ENCODE results near the gene MYCBPAP. TPM values are rescaled to one million over a fixed set of nuclear protein-coding genes. Genes with fewer than 3 reads are reported as not detected.

MYCBPAP gene
- total RNA-seq, 1 experiment from 2014 or later, result 0.52 TPM

DNA sequence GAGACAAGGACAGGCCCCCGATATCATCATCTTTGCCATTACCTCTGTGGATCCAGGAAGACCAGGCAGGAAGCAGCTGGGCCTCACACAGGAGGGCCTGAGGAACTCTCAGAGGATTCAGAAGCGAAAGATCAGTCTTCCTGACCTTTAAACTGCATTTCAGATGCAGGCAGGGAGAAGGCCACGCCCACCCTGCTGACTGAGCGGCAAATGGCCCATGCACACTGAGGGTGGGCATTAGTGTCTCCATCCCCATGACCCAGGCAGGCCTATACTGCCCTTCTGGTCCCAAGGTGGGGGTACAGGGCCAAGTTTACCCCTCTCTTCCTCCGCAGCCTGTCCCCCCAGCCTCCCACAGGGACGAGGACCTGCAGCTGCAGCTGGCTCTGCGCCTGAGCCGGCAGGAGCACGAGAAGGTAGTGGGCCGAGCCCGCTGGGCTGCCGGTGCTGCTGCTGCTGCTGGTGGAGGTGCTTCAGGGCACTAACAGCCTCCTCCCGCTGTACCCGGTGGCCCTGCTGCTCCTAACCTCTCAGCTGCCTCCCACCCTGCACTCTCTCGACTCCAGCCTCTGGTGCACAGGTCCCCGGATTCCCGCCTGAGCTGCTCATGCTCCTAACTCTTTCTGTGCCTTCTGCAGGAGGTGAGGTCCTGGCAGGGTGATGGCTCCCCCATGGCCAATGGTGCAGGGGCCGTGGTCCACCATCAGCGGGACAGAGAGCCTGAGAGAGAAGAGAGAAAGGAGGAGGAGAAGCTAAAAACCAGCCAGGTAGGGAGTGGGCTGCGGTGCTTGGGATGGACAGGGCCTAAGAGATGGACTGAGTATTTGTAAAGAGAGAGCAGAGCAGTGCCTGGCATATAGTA, 30.5 kb downstream of the MYCBPAP start:
- intact Hi-C loops (cut with micrococcal nuclease; ENCODE audit: unreplicated experiment), result no loop called here
- CTCF ChIA-PET, result interaction anchor here (0.6 kb wide), 2 partner anchors 175 to 1165 kb away, joined by 3 read pairs; no protein-coding TSS in a partner anchor

DNA sequence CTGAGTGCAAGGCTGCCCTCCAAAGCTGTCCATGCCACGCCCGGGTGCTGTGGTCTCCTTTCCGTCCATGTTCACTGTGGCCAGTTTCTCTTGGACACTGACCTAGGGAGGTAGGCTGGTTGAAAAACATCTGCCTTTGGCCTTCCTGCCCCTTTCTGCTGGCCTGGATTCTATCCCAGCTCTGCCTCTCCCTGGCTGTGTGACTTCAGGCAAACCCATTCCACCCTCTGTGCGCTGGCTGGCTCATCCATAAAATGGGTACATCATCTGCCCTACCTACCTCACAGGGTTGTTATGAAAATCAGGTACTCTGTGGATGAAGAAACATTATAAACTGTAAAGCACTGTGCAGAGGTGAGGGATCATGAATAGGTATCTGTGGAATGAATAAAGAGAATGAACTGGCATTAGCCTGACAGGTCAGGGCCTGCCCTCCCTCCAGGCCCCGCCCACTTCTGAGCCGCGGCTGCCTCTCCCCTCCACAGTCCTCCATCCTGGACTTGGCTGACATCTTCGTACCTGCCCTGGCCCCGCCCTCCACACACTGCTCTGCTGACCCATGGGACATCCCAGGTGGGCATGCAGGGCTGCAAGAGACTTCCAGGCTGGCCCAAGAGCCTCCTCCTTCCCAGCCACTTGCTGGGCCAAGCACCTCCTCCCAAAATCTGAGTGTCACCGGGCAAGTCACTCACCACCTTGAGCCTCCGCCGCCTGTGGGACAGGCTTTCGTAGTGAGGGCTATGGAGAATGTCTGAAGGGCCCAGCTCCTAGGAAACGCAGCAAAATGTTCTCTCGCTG, 31.7 kb downstream of the MYCBPAP start:
- no TSS peak for BruUV-seq (replicated peaks)
- intact Hi-C loops (cut with micrococcal nuclease; ENCODE audit: unreplicated experiment), result loop anchor here (10.0 kb wide), 1 partner anchor 415 kb away; no protein-coding TSS in a partner anchor
- no peak overlapping the region for H3K4me3 Mint-ChIP-seq (ENCODE audit: low read depth, unreplicated experiment)
- no peaks in the 10 kb centered on the region for H3K27me3 Mint-ChIP-seq (ENCODE audit: unreplicated experiment)
- peaks cover 62% of the 10 kb centered on the region for H3K36me3 Mint-ChIP-seq (ENCODE audit: insufficient read depth, unreplicated experiment)
- H3K27ac Mint-ChIP-seq (ENCODE audit: unreplicated experiment), result no peak overlapping the region
- DNase-seq, result peak; percentile 42
- H3K4me1 Mint-ChIP-seq (ENCODE audit: low read depth, unreplicated experiment), result peaks cover 55% of the 10 kb centered on the region
- no peaks in the 10 kb centered on the region for H3K9me3 Mint-ChIP-seq (ENCODE audit: low read depth, unreplicated experiment)
- CTCF ChIA-PET, result no interaction called here
- TF ChIP-seq, protein P1, sequence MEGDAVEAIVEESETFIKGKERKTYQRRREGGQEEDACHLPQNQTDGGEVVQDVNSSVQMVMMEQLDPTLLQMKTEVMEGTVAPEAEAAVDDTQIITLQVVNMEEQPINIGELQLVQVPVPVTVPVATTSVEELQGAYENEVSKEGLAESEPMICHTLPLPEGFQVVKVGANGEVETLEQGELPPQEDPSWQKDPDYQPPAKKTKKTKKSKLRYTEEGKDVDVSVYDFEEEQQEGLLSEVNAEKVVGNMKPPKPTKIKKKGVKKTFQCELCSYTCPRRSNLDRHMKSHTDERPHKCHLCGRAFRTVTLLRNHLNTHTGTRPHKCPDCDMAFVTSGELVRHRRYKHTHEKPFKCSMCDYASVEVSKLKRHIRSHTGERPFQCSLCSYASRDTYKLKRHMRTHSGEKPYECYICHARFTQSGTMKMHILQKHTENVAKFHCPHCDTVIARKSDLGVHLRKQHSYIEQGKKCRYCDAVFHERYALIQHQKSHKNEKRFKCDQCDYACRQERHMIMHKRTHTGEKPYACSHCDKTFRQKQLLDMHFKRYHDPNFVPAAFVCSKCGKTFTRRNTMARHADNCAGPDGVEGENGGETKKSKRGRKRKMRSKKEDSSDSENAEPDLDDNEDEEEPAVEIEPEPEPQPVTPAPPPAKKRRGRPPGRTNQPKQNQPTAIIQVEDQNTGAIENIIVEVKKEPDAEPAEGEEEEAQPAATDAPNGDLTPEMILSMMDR (IDR thresholded peaks at IDR 0.05; ENCODE audit: unreplicated experiment), result no peak

More for the DNA sequence above, 30.5 kb downstream of the MYCBPAP start:
- Mint-ChIP-seq H3K9me3 (ENCODE audit: low read depth, unreplicated experiment) (no peaks in the 10 kb centered on the region), H3K27ac (ENCODE audit: unreplicated experiment) (no peak overlapping the region), H3K4me3 (ENCODE audit: low read depth, unreplicated experiment) (no peak overlapping the region), H3K4me1 (ENCODE audit: low read depth, unreplicated experiment) (peaks cover 55% of the 10 kb centered on the region), H3K27me3 (ENCODE audit: unreplicated experiment) (no peaks in the 10 kb centered on the region), H3K36me3 (ENCODE audit: insufficient read depth, unreplicated experiment) (peaks cover 63% of the 10 kb centered on the region)
- no peak for DNase-seq
- TF ChIP-seq, protein P1 (IDR thresholded peaks at IDR 0.05; ENCODE audit: unreplicated experiment), result no peak
- no TSS peak for BruUV-seq (replicated peaks)

DNA sequence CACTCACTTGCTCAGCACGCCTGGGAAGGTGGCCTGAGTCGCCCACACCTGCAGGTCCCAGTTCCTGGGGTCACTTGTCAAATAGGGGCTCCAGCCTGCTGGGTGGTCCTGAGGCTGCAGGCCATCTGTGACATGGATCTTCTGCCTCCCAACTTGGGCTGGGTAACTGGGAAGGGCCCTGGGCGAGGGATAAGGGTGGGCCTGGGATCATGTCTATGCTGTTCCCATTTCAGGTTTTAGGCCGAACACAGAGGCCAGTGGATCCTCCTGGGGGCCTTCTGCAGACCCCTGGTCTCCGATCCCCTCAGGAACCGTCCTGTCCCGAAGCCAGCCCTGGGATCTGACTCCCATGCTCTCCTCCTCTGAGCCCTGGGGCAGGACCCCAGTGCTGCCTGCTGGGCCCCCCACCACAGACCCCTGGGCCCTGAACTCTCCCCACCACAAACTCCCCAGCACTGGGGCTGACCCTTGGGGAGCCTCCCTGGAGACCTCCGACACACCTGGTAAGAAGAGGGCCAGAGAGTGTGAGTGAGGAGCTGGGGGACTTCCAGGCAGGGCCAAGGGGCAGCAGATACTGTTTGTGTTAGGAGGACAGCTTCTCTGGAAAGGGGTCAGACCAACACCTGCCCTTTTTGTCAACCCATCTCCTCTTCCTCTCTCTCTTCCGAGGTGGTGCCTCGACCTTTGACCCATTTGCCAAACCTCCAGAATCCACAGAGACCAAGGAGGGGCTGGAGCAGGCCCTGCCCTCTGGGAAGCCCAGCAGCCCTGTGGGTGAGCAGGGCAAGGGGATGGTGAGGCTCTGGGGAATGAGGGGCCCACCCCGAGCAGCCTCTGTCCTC, 32.5 kb downstream of the MYCBPAP start:
- H3K4me1 Mint-ChIP-seq (ENCODE audit: low read depth, unreplicated experiment), result peaks cover 54% of the 10 kb centered on the region
- peaks cover 62% of the 10 kb centered on the region for H3K36me3 Mint-ChIP-seq (ENCODE audit: insufficient read depth, unreplicated experiment)
- H3K27me3 Mint-ChIP-seq (ENCODE audit: unreplicated experiment), result no peaks in the 10 kb centered on the region
- no TSS peak for BruUV-seq (replicated peaks)
- intact Hi-C loops (cut with micrococcal nuclease; ENCODE audit: unreplicated experiment), result loop anchor here (10.0 kb wide), 1 partner anchor 414 kb away; no protein-coding TSS in a partner anchor
- TF ChIP-seq, protein P1 (IDR thresholded peaks at IDR 0.05; ENCODE audit: unreplicated experiment), result no peak
- H3K9me3 Mint-ChIP-seq (ENCODE audit: low read depth, unreplicated experiment), result no peaks in the 10 kb centered on the region
- CTCF ChIA-PET, result interaction anchor here (2.4 kb wide), 1 partner anchor 87 kb away, joined by 5 read pairs; no protein-coding TSS in a partner anchor
- no peak overlapping the region for H3K27ac Mint-ChIP-seq (ENCODE audit: unreplicated experiment)
- no peak for DNase-seq
- no peak overlapping the region for H3K4me3 Mint-ChIP-seq (ENCODE audit: low read depth, unreplicated experiment)

DNA sequence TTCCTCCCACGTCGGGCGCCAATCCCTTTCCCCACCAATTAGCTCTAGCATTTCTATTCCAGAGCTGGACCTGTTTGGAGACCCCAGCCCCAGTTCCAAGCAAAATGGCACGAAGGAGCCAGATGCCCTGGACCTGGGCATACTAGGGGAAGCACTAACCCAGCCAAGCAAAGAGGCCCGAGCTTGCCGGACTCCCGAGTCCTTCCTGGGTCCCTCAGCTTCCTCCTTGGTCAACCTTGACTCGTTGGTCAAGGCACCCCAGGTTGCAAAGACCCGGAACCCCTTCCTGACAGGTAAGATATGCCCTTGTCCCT, 33.1 kb downstream of the MYCBPAP start:
- Mint-ChIP-seq H3K27me3 (ENCODE audit: unreplicated experiment) (no peaks in the 10 kb centered on the region), H3K27ac (ENCODE audit: unreplicated experiment) (no peak overlapping the region), H3K4me1 (ENCODE audit: low read depth, unreplicated experiment) (peaks cover 50% of the 10 kb centered on the region), H3K4me3 (ENCODE audit: low read depth, unreplicated experiment) (peak overlapping the region; percentile 63), H3K9me3 (ENCODE audit: low read depth, unreplicated experiment) (no peaks in the 10 kb centered on the region), H3K36me3 (ENCODE audit: insufficient read depth, unreplicated experiment) (peaks cover 57% of the 10 kb centered on the region)
- intact Hi-C loops (cut with micrococcal nuclease; ENCODE audit: unreplicated experiment), result loop anchor here (10.0 kb wide), 1 partner anchor 413 kb away; no protein-coding TSS in a partner anchor
- BruUV-seq (replicated peaks), result no TSS peak
- no peak for DNase-seq
- TF ChIP-seq, protein P1 (IDR thresholded peaks at IDR 0.05; ENCODE audit: unreplicated experiment), result no peak
- CTCF ChIA-PET, result interaction anchor here (0.8 to 2.4 kb wide), 7 partner anchors 59 to 178 kb away, joined by 3 to 9 read pairs (median 5); partner anchors contain the start of genes LRRC59 and LUC7L3
